Tibial nerve (tissue), 3 donors: ENCODE measurements around the gene MEOX2.

ENCODE experiments used
- CTCF ChIP-seq, 5 experiments: fragments of 200-600 bp in 3 of 5; fragments of 450-650 bp in 2 of 5; sonication (generic) in 3 of 5; IDR thresholded peaks; one replicate each; pipeline ENCODE4 v1.5.1; 2016 to 2019; ENCODE audit warnings: antibody characterized with exemption in 5 of 5, mild to moderate bottlenecking in 3 of 5, moderate library complexity in 2 of 5
- POLR2A ChIP-seq, 2 donors: fragments of 450-650 bp; IDR thresholded peaks; one replicate each; pipeline ENCODE4 v1.6.1; 2017; ENCODE audit warnings: antibody characterized with exemption in 2 of 2, mild to moderate bottlenecking in 2 of 2, moderate library complexity in 2 of 2

GRCh38 chr7:15643000-15643705 is 43.3 kb downstream of the MEOX2 start:
- TF ChIP-seq POLR2A (IDR thresholded peaks at IDR 0.05) (no peak), CTCF (IDR thresholded peaks at IDR 0.05) (no peak)
